Caco-2 (cell line): ENCODE results near the gene ZNF331. TPM values are rescaled to one million over a fixed set of nuclear protein-coding genes. Genes with fewer than 3 reads are reported as not detected.

ENCODE experiments used
- BruUV-seq: library from RNA; stranded (reverse); fragments of 400-500 nt; replicated peaks from 2 replicates; lab custom pipeline; 2021; lab: Mats Ljungman, UMichigan
- CTCF ChIA-PET: fragments of 300-600 bp; sonication (Branson Sonifier 250); formaldehyde crosslinking; loops from one replicate; lab custom pipeline; 2022; ENCODE audit warnings: antibody characterized with exemption; lab: Charles Lee
- POLR2A ChIA-PET: fragments of 300-600 bp; sonication (Branson Sonifier 250); formaldehyde crosslinking; loops from one replicate; lab custom pipeline; 2022; ENCODE audit warnings: antibody characterized with exemption; lab: Charles Lee
- DNase-seq, 2 experiments: peaks; one replicate each; pipeline versions ENCODE4 v3.0.0 to v3.0.0-alpha.2; 2020 to 2022
- H3K27me3 ChIP-seq: replicated peaks from 2 replicates; pipeline ENCODE4 v1.6.0; 2011; ENCODE audit warnings: low read length; ENCODE audit not compliant: control insufficient read depth, insufficient read depth
- H3K36me3 ChIP-seq: 2 replicates; pipeline ENCODE4 v1.5.1; 2011; ENCODE audit warnings: low read length; ENCODE audit not compliant: control insufficient read depth, insufficient read depth
- H3K4me1 ChIP-seq: fragments of 250-450 bp; sonication (Bioruptor Pico); 2 replicates; pipeline ENCODE4 v1.5.1; 2020; ENCODE audit warnings: mild to moderate bottlenecking
- H3K4me3 ChIP-seq: 2 replicates; pipeline ENCODE4 v1.5.1; 2011; ENCODE audit warnings: low read depth, mild to moderate bottlenecking, control low read depth, low read length
- H3K9me3 ChIP-seq: fragments of 250-450 bp; sonication (Bioruptor Pico); 2 replicates; pipeline ENCODE4 v1.5.1; 2020; ENCODE audit warnings: mild to moderate bottlenecking, moderate library complexity
- H3K27ac Mint-ChIP-seq: one replicate; pipeline ENCODE4 v1.8.0; 2022; ENCODE audit warnings: mixed read lengths; ENCODE audit not compliant: unreplicated experiment
- H3K27me3 Mint-ChIP-seq: one replicate; pipeline ENCODE4 v1.8.0; 2022; ENCODE audit warnings: mixed read lengths; ENCODE audit not compliant: insufficient read depth, unreplicated experiment
- H3K36me3 Mint-ChIP-seq: one replicate; pipeline ENCODE4 v1.8.0; 2022; ENCODE audit warnings: mild to moderate bottlenecking, mixed read lengths; ENCODE audit not compliant: insufficient read depth, unreplicated experiment
- H3K4me1 Mint-ChIP-seq: one replicate; pipeline ENCODE4 v1.8.0; 2022; ENCODE audit warnings: low read depth, mixed read lengths; ENCODE audit not compliant: unreplicated experiment
- H3K4me3 Mint-ChIP-seq: one replicate; pipeline ENCODE4 v1.8.0; 2022; ENCODE audit warnings: mild to moderate bottlenecking, moderate library complexity, mixed read lengths; ENCODE audit not compliant: unreplicated experiment
- H3K9me3 Mint-ChIP-seq: one replicate; pipeline ENCODE4 v1.8.0; 2022; ENCODE audit warnings: mixed read lengths; ENCODE audit not compliant: unreplicated experiment
- intact Hi-C: fragments of 100-400 bp; cut with micrococcal nuclease; formaldehyde crosslinking; loops from one replicate; pipeline ENCODE4 v1.10.0; 2022; ENCODE audit not compliant: unreplicated experiment
- total RNA-seq: library from RNA; stranded (reverse); gene quantifications from 2 replicates; pipeline ENCODE4 v1.2.3, GENCODE V29; 2022
- TF ChIP-seq, protein P1 (sequence below), 2 experiments: fragments of 200-600 bp in 1 of 2; IDR thresholded peaks; 1 replicate in 1 of 2; 2 replicates in 1 of 2; pipeline versions ENCODE4 v1.5.1 to v1.8.0; 2011 to 2022; ENCODE audit warnings: antibody characterized with exemption in 1 of 2, control low read depth in 1 of 2, inconsistent platforms in 1 of 2, low read depth in 1 of 2, low read length in 1 of 2, mild to moderate bottlenecking in 1 of 2, moderate library complexity in 1 of 2; ENCODE audit not compliant: insufficient read depth in 1 of 2, severe bottlenecking in 1 of 2, unreplicated experiment in 1 of 2

The ZNF331 gene
- total RNA-seq, 1 experiment from 2014 or later = 42.2 TPM

DNA sequence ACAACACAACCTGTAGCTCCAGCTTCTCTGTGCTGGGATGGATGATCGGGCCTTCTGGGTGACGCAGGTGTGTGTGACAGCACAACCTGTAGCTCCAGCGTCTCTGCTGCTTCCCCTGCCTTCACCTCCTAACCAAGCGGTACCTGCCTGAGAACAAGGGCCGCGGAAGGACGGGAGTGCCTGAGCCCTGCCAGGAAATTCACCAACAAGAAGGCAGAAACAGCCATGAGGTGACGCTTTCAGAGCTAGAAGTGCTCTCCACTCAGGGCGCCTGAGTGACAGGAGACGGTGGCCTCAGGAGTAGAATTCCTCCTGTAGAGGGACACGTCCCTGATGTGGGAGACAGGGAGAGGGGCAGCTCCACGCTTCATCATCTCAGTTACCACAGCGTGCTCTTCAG lies 17.4 kb downstream of the ZNF331 start:
- Histone ChIP-seq H3K36me3 (no peaks in the 10 kb centered on the region), H3K27me3 (no peaks in the 10 kb centered on the region), H3K4me3 (peak overlapping the region; percentile 68), H3K9me3 (no peaks in the 10 kb centered on the region), H3K4me1 (no peaks in the 10 kb centered on the region)
- peaks cover 19% of the 10 kb centered on the region for H3K9me3 Mint-ChIP-seq
- TF ChIP-seq, protein P1, sequence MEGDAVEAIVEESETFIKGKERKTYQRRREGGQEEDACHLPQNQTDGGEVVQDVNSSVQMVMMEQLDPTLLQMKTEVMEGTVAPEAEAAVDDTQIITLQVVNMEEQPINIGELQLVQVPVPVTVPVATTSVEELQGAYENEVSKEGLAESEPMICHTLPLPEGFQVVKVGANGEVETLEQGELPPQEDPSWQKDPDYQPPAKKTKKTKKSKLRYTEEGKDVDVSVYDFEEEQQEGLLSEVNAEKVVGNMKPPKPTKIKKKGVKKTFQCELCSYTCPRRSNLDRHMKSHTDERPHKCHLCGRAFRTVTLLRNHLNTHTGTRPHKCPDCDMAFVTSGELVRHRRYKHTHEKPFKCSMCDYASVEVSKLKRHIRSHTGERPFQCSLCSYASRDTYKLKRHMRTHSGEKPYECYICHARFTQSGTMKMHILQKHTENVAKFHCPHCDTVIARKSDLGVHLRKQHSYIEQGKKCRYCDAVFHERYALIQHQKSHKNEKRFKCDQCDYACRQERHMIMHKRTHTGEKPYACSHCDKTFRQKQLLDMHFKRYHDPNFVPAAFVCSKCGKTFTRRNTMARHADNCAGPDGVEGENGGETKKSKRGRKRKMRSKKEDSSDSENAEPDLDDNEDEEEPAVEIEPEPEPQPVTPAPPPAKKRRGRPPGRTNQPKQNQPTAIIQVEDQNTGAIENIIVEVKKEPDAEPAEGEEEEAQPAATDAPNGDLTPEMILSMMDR (IDR thresholded peaks at IDR 0.05; ENCODE audit: insufficient read depth in 1 of 2, low read depth in 1 of 2, low read length in 1 of 2, severe bottlenecking in 1 of 2, unreplicated experiment in 1 of 2) = no peak
- H3K36me3 Mint-ChIP-seq = peaks cover 58% of the 10 kb centered on the region
- intact Hi-C loops = no loop called here
- no peak for DNase-seq
- no TSS peak for BruUV-seq
- peaks cover 5% of the 10 kb centered on the region for H3K4me1 Mint-ChIP-seq
- H3K4me3 Mint-ChIP-seq = peak overlapping the region; percentile 92
- ChIA-PET CTCF (no interaction called here), POLR2A (no interaction called here)
- peak overlapping the region; percentile 97 for H3K27ac Mint-ChIP-seq
- no peaks in the 10 kb centered on the region for H3K27me3 Mint-ChIP-seq

DNA sequence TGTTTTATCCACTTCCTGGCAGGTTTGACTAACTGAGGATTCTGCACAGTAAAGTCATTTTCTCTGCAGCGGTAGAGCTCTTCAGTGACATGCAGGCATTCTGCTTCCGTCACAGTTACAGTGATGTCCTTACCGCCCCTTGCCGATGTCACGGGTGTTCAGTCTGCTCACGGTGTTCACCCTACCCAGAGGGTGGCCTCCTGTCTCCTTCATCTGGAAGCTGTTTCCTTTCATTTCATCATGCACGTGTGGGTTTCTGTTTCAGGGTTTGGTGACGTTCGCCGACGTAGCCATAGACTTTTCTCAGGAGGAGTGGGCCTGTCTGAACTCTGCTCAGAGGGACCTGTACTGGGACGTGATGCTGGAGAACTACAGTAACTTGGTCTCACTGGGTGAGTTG lies 33.4 kb downstream of the ZNF331 start:
- no peak overlapping the region for H3K4me3 ChIP-seq
- TF ChIP-seq, protein P1 (IDR thresholded peaks at IDR 0.05; ENCODE audit: insufficient read depth in 1 of 2, low read depth in 1 of 2, low read length in 1 of 2, severe bottlenecking in 1 of 2, unreplicated experiment in 1 of 2) = no peak
- POLR2A ChIA-PET = no interaction called here

DNA sequence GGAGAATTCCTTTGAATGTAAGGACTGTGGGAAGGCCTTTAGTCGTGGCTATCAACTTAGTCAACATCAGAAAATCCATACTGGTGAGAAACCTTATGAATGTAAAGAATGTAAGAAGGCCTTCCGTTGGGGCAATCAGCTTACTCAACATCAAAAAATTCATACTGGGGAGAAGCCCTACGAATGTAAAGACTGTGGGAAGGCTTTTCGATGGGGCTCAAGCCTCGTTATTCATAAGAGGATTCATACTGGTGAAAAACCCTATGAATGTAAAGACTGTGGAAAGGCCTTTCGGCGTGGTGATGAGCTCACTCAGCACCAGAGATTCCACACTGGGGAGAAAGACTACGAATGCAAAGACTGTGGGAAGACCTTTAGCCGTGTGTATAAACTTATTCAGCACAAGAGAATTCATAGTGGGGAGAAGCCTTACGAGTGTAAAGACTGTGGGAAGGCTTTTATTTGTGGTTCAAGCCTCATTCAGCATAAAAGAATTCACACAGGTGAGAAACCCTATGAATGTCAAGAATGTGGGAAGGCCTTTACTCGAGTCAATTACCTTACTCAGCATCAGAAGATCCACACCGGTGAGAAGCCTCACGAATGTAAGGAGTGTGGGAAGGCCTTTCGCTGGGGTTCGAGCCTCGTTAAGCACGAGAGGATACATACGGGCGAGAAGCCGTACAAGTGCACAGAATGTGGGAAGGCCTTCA lies 39.2 kb downstream of the ZNF331 start:
- H3K27me3 Mint-ChIP-seq = no peaks in the 10 kb centered on the region
- Histone ChIP-seq H3K4me3 (no peak overlapping the region), H3K9me3 (peaks cover 58% of the 10 kb centered on the region), H3K27me3 (no peaks in the 10 kb centered on the region), H3K36me3 (peaks cover 13% of the 10 kb centered on the region), H3K4me1 (peaks cover 15% of the 10 kb centered on the region; the same call in 1 of the 2 replicates)
- peaks cover 97% of the 10 kb centered on the region for H3K36me3 Mint-ChIP-seq
- peaks cover 21% of the 10 kb centered on the region for H3K4me1 Mint-ChIP-seq
- ChIA-PET POLR2A (no interaction called here), CTCF (no interaction called here)
- H3K9me3 Mint-ChIP-seq = peaks cover 44% of the 10 kb centered on the region
- intact Hi-C loops = no loop called here
- H3K27ac Mint-ChIP-seq = peak overlapping the region; percentile 53
- TSS peak; percentile 34 for BruUV-seq
- TF ChIP-seq, protein P1 (IDR thresholded peaks at IDR 0.05; ENCODE audit: insufficient read depth in 1 of 2, low read depth in 1 of 2, low read length in 1 of 2, severe bottlenecking in 1 of 2, unreplicated experiment in 1 of 2) = no peak
- no peak for DNase-seq
- no peak overlapping the region for H3K4me3 Mint-ChIP-seq

More for the DNA sequence above, 33.4 kb downstream of the ZNF331 start:
- Histone ChIP-seq H3K36me3 (peaks cover 1% of the 10 kb centered on the region), H3K27me3 (no peaks in the 10 kb centered on the region), H3K9me3 (peaks cover 21% of the 10 kb centered on the region), H3K4me1 (peaks cover 1% of the 10 kb centered on the region; the same call in 1 of the 2 replicates)
- intact Hi-C loops = no loop called here
- Mint-ChIP-seq H3K27me3 (no peaks in the 10 kb centered on the region), H3K36me3 (peaks cover 93% of the 10 kb centered on the region), H3K9me3 (peaks cover 21% of the 10 kb centered on the region), H3K27ac (peak overlapping the region; percentile 87), H3K4me3 (no peak overlapping the region), H3K4me1 (peaks cover 6% of the 10 kb centered on the region)
- DNase-seq = no peak
- CTCF ChIA-PET = no interaction called here
- BruUV-seq = no TSS peak
